Esophagus muscularis mucosa (tissue), 3 donors: ENCODE results near the gene SPSB1.

Experiments used
- POLR2A ChIP-seq: fragments of 450-650 bp; IDR thresholded peaks from one replicate; pipeline ENCODE4 v1.6.1; 2017; ENCODE audit warnings: antibody characterized with exemption, moderate library complexity, mild to moderate bottlenecking, low read depth
- TF ChIP-seq, protein P1 (sequence below), 3 experiments: fragments of 200-600 bp in 2 of 3; fragments of 450-650 bp in 1 of 3; sonication (generic) in 2 of 3; IDR thresholded peaks; one replicate each; pipeline ENCODE4 v1.5.1; 2017 to 2019; ENCODE audit warnings: antibody characterized with exemption in 3 of 3, mild to moderate bottlenecking in 2 of 3, moderate library complexity in 1 of 3

DNA sequence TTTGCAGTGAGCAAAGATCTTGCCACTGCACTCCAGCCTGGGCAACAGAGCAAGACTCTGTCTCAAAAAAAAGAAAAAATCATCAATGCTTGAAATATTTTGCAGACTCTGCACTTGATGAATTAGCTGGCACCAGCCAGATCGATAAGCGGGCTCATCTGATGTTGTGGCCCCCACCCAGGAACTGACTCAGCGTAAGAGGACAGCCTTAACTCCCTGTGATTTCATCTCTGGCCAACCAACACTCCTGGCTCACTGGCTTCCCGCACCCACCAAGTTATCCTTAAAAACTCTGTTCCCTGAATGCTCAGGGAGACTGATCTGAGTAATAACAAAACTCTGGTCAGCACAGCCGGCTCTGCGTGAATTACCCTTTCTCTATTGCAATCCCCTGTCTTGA, 98.9 kb downstream of the SPSB1 start:
- TF ChIP-seq, protein P1, sequence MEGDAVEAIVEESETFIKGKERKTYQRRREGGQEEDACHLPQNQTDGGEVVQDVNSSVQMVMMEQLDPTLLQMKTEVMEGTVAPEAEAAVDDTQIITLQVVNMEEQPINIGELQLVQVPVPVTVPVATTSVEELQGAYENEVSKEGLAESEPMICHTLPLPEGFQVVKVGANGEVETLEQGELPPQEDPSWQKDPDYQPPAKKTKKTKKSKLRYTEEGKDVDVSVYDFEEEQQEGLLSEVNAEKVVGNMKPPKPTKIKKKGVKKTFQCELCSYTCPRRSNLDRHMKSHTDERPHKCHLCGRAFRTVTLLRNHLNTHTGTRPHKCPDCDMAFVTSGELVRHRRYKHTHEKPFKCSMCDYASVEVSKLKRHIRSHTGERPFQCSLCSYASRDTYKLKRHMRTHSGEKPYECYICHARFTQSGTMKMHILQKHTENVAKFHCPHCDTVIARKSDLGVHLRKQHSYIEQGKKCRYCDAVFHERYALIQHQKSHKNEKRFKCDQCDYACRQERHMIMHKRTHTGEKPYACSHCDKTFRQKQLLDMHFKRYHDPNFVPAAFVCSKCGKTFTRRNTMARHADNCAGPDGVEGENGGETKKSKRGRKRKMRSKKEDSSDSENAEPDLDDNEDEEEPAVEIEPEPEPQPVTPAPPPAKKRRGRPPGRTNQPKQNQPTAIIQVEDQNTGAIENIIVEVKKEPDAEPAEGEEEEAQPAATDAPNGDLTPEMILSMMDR (IDR thresholded peaks at IDR 0.05), result no peak
- no peak for TF ChIP-seq POLR2A
